OCI-LY3 (cell line): ENCODE data around the gene USP17L26.

ENCODE experiments used
- EZH2phosphoT487 ChIP-seq: fragments of 200-600 bp; shearing (Covaris generic); IDR thresholded peaks from 2 replicates; pipeline ENCODE4 v1.6.1; 2018; ENCODE audit warnings: antibody characterized with exemption, mixed run types, low read depth
- TF ChIP-seq, protein P1 (sequence below): fragments of 200-600, 300-600 bp; sonication (generic); IDR thresholded peaks from 2 replicates; pipeline ENCODE4 v1.5.1; 2014; ENCODE audit warnings: antibody characterized with exemption, low read length, low read depth

- TF ChIP-seq, protein P1, sequence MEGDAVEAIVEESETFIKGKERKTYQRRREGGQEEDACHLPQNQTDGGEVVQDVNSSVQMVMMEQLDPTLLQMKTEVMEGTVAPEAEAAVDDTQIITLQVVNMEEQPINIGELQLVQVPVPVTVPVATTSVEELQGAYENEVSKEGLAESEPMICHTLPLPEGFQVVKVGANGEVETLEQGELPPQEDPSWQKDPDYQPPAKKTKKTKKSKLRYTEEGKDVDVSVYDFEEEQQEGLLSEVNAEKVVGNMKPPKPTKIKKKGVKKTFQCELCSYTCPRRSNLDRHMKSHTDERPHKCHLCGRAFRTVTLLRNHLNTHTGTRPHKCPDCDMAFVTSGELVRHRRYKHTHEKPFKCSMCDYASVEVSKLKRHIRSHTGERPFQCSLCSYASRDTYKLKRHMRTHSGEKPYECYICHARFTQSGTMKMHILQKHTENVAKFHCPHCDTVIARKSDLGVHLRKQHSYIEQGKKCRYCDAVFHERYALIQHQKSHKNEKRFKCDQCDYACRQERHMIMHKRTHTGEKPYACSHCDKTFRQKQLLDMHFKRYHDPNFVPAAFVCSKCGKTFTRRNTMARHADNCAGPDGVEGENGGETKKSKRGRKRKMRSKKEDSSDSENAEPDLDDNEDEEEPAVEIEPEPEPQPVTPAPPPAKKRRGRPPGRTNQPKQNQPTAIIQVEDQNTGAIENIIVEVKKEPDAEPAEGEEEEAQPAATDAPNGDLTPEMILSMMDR = no peak
- no peak for TF ChIP-seq EZH2phosphoT487
Observed at GRCh38 chr4:9384126-9384525, 49.7 kb downstream of the USP17L26 start.
